HL-60 (cell line): ENCODE results near the gene STH.

Experiments used
- SPI1 ChIP-seq: IDR thresholded peaks from 2 replicates; pipeline ENCODE4 v1.6.1; 2012; ENCODE audit warnings: low read depth, mild to moderate bottlenecking, borderline replicate concordance
- TF ChIP-seq, protein P1 (sequence below): IDR thresholded peaks from one replicate; pipeline ENCODE4 v1.5.1; 2011; ENCODE audit warnings: low read length, control low read depth, inconsistent platforms; ENCODE audit not compliant: insufficient read depth

DNA sequence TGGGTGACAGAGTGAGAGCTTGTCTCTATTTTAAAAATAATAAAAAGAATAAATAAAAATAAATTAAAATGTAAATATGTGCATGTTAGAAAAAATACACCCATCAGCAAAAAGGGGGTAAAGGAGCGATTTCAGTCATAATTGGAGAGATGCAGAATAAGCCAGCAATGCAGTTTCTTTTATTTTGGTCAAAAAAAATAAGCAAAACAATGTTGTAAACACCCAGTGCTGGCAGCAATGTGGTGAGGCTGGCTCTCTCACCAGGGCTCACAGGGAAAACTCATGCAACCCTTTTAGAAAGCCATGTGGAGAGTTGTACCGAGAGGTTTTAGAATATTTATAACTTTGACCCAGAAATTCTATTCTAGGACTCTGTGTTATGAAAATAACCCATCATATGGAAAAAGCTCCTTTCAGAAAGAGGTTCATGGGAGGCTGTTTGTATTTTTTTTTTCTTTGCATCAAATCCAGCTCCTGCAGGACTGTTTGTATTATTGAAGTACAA lies 8.5 kb downstream of the STH start:
- no peak for TF ChIP-seq SPI1
- TF ChIP-seq, protein P1, sequence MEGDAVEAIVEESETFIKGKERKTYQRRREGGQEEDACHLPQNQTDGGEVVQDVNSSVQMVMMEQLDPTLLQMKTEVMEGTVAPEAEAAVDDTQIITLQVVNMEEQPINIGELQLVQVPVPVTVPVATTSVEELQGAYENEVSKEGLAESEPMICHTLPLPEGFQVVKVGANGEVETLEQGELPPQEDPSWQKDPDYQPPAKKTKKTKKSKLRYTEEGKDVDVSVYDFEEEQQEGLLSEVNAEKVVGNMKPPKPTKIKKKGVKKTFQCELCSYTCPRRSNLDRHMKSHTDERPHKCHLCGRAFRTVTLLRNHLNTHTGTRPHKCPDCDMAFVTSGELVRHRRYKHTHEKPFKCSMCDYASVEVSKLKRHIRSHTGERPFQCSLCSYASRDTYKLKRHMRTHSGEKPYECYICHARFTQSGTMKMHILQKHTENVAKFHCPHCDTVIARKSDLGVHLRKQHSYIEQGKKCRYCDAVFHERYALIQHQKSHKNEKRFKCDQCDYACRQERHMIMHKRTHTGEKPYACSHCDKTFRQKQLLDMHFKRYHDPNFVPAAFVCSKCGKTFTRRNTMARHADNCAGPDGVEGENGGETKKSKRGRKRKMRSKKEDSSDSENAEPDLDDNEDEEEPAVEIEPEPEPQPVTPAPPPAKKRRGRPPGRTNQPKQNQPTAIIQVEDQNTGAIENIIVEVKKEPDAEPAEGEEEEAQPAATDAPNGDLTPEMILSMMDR: no peak
